Kidney tubule cell (primary cell): ENCODE measurements around the gene FXYD2.
"Not testable (repeated sequence)": the region's sequence is repeated elsewhere in the genome, so short reads cannot be mapped to it uniquely, and the experiment has no call there.

Source experiments
- DNase-seq: peaks from one replicate; pipeline ENCODE4 v3.0.0-alpha.2; 2018; ENCODE audit warnings: low spot score

The FXYD2 gene

GRCh38 chr11:117824571-117825537, at the start of gene FXYD2:
TSS of gene FXYD2 (minus strand) at chr11:117824744. CDS start at chr11:117824678, 66 bp downstream.
- DNase-seq: peak; percentile 90

- no peak for DNase-seq
These were observed 49.2 kb upstream of the FXYD2 start for GRCh38 chr11:117873828-117874125.

- DNase-seq: no peak
These were observed 48.7 kb upstream of the FXYD2 start for GRCh38 chr11:117872975-117873827.

DNA sequence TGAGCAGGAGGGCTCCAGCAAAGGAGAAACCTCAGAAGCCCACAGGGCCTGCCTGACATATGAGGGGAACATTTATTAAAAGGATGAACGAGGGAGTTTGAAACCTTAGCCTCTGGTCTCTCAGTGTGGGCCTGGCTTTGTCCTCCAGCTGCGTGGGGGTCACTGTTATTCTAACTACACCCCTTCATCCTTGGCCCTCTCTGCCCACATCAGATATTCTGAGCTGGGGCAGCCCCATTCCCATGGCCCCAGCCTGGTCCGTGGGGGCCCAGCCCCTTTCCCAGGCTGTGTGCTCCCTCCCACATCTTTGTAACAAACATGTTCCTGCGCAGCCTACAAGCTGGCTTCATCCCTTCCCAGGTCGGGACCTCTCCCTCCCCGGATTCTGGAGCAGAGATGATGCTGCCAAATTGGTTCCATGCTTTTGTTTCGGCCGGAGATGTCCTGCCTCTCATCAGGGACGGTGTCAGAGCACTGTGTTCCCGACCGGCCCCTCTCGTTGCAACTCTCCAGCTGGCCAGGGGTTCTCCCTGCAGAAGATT, 47.9 kb upstream of the FXYD2 start:
- no peak for DNase-seq

DNA sequence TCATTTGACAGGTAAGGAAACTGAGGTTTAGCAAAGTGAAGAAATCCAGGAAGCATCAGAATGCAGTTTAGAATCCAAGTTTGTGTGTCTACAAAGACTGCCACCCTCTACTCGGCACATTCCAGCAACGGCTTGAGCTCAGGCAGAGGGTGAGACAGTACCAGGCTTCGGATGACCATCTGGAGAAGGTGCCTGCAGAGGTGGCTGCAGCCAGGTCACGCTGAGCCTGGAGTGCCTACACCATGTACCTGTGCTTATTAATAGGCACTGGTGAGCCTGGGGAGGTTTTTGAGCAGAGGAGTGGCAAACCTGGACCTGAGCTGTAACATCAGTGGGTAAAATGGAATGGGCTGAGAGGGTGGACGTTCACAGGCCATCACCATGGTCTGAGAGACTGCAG, 47.2 kb upstream of the FXYD2 start:
- DNase-seq: no peak

- DNase-seq: no peak
These were observed 46.6 kb upstream of the FXYD2 start for GRCh38 chr11:117871160-117871559.

DNA sequence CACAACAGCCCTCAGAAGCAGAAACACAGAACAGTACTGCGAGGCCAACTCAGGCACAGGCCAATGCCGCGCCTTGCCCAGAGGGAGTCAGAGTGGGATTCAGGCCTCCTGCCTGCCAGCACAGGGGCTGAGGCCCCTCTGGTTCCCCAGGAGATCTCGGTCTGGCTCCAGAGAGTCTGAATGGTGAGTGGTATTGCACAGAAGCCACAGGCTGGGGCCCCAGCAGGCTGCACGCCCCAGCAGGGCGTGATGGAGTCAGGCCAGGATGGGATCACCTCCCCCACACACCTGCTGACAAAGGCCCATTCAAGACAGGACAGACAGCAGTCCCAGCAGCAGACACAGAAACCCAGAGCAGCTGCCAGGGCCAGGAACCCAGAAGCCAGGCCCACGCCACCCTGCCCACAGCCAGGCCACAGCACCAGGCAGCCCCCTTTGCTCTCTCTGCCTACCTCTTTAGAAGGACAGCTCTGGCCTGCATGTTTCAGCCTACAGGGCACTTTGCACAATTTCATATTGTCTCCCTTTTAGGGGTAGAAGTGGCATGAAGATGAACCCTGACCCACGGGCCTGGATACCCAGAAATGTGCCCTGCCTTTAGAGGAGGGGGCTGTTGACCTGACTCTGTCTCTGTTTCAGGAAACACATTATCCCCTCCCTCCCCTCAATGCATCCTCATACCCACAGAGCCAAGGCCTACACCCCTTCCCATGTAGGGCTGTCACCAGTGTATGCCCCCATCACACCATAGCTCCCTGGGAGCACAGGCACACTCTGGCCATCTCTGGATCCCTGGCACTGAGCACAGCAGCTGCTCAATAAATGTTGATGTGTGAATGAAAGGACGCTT, 45.8 kb upstream of the FXYD2 start:
- no peak for DNase-seq

DNA sequence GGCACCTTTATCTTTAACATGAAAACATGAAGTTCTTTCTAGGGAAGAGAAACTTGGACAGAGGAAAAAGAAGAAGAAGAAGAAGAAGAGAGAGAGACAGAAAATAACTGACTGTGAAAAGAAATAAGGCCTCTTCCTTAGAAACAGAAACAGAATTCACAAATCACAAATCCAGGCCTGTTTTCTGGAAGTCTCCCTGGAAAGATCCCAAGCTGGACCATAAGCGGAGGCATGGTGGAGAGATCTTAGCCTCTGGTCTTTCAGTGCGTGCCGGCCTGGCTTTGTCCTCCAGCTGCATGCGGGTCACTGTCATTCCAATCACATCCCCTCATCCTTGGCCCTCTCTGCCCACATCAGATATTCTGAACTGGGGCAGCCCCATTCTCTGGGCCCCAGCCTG, 45.1 kb upstream of the FXYD2 start:
- DNase-seq: no peak

DNA sequence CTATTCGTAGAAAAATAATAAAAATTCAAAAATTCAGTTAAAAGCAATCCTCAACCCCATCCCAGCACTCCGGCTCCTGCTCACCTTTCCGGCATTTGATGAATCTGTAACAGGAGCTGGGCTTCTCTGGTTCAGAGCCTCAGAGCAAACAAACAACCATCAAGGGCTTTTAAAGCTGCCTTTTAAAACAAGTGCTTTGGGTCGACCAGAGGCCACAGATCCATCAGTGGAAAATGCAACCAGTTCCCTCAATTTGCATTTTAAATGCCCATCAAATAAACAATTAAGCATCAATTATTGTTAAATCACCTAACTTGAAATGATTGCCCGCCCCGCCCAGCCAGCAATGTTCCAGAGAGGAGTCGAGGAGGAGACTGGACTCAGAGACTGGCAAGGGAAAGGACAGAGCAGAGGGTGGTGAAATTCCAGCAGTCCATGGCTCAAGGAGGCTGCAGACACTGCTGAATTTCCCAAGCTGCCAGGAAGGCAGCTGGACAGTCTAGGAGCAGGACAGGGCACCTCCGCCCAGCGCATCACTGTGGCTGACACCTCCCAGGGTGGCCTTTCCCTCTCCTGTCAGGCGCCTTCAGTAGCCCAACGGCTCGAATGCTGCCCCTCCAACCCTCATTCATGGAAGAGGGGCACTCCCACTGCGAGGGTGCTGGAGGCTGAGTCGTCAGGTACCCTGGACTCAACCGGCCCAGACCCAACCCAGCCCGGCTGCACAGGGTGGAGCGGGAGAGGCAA, 44.4 kb upstream of the FXYD2 start:
- DNase-seq: no peak

GRCh38 chr11:117868088-117868487, 43.5 kb upstream of the FXYD2 start:
- no peak for DNase-seq

GRCh38 chr11:117866526-117866925, 42.0 kb upstream of the FXYD2 start:
- DNase-seq: no peak

DNA sequence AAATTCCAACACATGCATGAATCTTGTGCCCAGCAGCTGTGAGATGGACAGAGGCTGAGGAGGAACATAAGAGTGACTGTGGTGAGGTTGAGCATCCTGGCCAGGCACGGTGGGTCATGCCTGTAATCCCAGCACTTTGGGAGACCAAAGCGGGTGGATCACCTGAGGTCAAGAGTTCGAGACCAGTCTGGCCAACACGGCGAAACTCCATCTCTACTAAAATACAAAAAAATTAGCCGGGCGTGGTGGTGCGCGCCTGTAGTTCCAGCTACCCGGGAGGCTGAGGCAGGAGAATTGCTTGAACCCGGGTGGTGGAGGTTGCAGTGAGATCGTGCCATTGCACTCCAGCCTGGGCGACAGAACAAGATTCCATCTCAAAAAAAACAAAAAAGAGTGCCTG, 41.0 kb upstream of the FXYD2 start:
- DNase-seq: not testable (repeated sequence)

DNA sequence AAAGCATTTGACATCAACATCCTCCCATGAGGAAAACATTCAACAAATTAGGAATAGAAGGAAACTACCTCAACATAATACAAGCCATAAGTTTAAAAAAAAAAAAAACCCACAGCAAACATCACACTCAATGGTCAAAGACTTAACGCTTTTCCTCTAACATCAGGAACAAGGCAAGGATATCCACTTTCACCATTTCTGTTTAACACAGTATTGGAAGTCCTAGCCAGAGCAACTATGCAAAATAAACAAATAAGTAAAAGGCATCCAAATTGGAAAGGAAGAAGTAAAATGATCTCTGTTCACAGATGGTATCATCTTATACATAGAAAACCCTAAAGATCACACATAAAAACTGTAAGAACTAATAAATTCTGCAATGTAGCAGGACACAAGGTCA, 38.8 kb upstream of the FXYD2 start:
- no peak for DNase-seq

DNA sequence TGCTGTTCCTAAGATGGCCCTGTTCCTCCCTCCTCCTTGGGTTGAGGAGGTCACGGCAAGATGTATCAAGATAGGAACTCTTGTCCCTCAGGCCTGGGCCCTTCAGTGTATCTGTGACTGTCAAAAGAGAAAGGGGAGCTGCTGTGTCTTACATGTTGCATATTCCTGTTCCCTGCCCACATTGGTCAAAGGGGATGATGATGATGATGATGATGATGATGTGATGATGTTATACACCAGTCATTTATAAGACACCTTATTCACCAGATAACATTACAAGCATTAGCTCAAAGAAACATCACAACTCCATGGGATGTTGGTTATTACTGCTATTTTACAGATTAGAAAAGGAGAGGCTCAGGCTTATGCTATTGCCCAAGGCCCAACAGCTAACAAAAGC, 38.2 kb upstream of the FXYD2 start:
- DNase-seq: no peak

GRCh38 chr11:117862019-117862725, 37.6 kb upstream of the FXYD2 start:
- DNase-seq: no peak

DNA sequence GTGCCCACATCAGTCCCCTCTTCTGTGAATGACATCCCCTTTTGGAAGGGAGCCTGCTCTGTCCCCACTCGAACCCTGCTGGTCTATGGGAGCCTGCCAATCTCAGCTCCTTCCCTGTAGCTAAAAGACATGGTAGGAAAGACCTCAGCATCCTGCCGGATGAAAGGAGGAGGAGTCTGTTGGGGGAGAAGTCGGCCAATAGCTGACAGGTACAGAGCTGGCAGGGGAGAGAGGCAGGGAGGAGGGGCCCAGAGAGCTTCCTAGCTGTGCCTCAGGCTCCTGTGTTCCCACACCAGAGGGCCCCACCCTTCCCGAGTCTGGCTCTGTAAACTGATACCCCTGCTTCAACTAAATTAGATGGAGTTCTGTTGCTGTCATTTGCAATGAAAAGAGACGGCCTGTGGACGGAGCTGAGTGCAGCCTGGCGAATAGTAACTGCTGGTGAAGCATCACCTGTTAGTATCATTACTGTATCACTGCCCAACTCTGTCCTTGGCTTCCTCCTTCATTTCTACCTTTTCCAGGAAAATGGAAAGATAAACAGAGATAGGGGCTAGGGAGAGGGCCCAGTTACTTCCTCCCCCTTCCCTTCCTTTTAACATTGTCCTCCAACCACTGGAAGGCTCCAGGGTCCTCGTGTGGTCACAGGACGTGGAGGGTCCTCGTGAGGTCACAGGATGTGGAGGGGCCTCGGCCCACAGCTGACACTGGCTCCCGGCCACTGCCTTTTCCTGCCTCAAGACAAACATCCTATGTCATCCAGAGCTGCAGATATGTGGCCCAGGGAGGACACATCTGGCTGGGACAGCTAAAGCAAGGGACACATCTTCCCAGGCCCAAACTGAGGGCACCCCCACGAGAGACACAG, 36.8 kb upstream of the FXYD2 start:
- DNase-seq: no peak

- DNase-seq: no peak
These were observed 35.6 kb upstream of the FXYD2 start for GRCh38 chr11:117860139-117860538.

GRCh38 chr11:117859488-117860112, 35.1 kb upstream of the FXYD2 start:
- DNase-seq: no peak

- no peak for DNase-seq
These were observed 34.5 kb upstream of the FXYD2 start for GRCh38 chr11:117859061-117859460.
